Fibroblast of villous mesenchyme (primary cell): ENCODE results near the gene ERN2. TPM values are rescaled to one million over a fixed set of nuclear protein-coding genes. Genes with fewer than 3 reads are reported as not detected.

Source experiments
- DNase-seq: peaks from one replicate; pipeline ENCODE4 v3.0.0-alpha.2; 2010; ENCODE audit warnings: low read depth
- H3K4me3 ChIP-seq: 2 replicates; pipeline ENCODE4 v1.5.1; 2011; ENCODE audit warnings: low read depth, mild to moderate bottlenecking, low read length
- total RNA-seq: library from RNA; depleted of rRNA; stranded (reverse); fragments of >200 nt; gene quantifications from 2 replicates; pipeline ENCODE4 v1.2.3, GENCODE V29; 2012
- TF ChIP-seq, protein P1 (sequence below): IDR thresholded peaks from 2 replicates; pipeline ENCODE4 v1.5.1; 2012; ENCODE audit warnings: low read depth, mild to moderate bottlenecking, low read length; ENCODE audit not compliant: insufficient read depth

Gene ERN2
- total RNA-seq, 1 donor, result 0.43 TPM

DNA sequence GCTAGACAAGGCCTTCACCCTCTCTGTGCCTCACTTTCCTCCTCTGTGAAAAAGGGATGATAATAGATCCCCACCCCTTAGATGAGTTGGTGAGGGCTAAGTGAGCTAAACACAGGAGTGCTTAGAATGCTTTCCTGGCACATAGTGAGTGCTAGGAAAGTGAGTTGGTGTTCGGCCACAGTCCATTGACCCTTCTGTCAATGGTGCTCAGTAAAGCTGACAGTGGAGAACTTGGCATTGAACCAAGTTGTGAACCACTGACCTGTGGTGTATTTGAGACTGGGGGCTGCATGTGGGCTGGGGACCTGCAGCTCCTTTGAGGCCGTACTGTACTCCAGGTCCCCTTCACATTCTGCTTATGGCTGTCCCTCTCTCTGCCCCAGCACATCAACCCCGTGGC is 29.5 kb downstream of the ERN2 start:
- TF ChIP-seq, protein P1, sequence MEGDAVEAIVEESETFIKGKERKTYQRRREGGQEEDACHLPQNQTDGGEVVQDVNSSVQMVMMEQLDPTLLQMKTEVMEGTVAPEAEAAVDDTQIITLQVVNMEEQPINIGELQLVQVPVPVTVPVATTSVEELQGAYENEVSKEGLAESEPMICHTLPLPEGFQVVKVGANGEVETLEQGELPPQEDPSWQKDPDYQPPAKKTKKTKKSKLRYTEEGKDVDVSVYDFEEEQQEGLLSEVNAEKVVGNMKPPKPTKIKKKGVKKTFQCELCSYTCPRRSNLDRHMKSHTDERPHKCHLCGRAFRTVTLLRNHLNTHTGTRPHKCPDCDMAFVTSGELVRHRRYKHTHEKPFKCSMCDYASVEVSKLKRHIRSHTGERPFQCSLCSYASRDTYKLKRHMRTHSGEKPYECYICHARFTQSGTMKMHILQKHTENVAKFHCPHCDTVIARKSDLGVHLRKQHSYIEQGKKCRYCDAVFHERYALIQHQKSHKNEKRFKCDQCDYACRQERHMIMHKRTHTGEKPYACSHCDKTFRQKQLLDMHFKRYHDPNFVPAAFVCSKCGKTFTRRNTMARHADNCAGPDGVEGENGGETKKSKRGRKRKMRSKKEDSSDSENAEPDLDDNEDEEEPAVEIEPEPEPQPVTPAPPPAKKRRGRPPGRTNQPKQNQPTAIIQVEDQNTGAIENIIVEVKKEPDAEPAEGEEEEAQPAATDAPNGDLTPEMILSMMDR, result no peak
- DNase-seq, result no peak
- no peak overlapping the region for H3K4me3 ChIP-seq

GRCh38 chr16:23682181-23682580 is 30.8 kb downstream of the ERN2 start:
- DNase-seq, result peak; percentile 67
- TF ChIP-seq, protein P1, result no peak
- no peak overlapping the region for H3K4me3 ChIP-seq

DNA sequence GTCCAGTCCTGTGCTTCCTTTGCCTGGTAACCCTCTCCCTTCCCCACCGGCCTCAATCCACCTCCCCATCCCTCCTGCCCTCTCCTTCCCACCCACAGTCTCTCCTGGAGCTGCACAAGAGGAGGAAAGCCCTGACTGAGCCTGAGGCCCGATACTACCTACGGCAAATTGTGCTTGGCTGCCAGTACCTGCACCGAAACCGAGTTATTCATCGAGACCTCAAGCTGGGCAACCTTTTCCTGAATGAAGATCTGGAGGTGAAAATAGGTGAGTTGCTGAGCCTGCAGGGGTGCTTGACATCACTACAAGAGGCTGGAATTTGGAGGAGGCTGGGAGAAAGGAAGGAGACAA is 33.1 kb downstream of the ERN2 start:
- TF ChIP-seq, protein P1, result no peak
- H3K4me3 ChIP-seq, result peak overlapping the region; percentile 75
- no peak for DNase-seq

- peak overlapping the region; percentile 75 for H3K4me3 ChIP-seq
- TF ChIP-seq, protein P1, result no peak
- peak; percentile 56 for DNase-seq
These were observed 33.6 kb downstream of the ERN2 start for GRCh38 chr16:23679274-23679985.

- peak within 1 kb of the TSS; percentile 75 for H3K4me3 ChIP-seq
- DNase-seq, result peak; percentile 81
- TF ChIP-seq, protein P1, result peak; percentile 59
These were observed 34.4 kb downstream of the ERN2 start, which contains the start of gene PLK1 for GRCh38 chr16:23678430-23679273. TSS of gene PLK1 (plus strand) at chr16:23678889. CDS start at chr16:23678933, 44 bp downstream.

GRCh38 chr16:23676924-23677480 is 36.0 kb downstream of the ERN2 start:
- no peak overlapping the region for H3K4me3 ChIP-seq
- TF ChIP-seq, protein P1, result no peak
- DNase-seq, result no peak
